Stomach (tissue), 4 donors: ENCODE measurements around the gene C10orf90.

Experiments used
- CTCF ChIP-seq, 7 experiments: fragments of 450-650 bp in 4 of 7; fragments of 200-600 bp in 3 of 7; sonication (generic) in 3 of 7; IDR thresholded peaks; one replicate each; pipeline ENCODE4 v1.5.1; 2016 to 2019; ENCODE audit warnings: antibody characterized with exemption in 7 of 7, control low read depth in 2 of 7, mild to moderate bottlenecking in 1 of 7
- EP300 ChIP-seq: sonication (generic); formaldehyde crosslinking; IDR thresholded peaks from one replicate; pipeline ENCODE4 v1.6.1; 2017; ENCODE audit warnings: antibody characterized with exemption
- POLR2A ChIP-seq, 4 donors: fragments of 450-650 bp; IDR thresholded peaks; one replicate each; pipeline ENCODE4 v1.6.1; 2016; ENCODE audit warnings: antibody characterized with exemption in 4 of 4, control low read depth in 2 of 4, mild to moderate bottlenecking in 1 of 4, moderate library complexity in 1 of 4

DNA sequence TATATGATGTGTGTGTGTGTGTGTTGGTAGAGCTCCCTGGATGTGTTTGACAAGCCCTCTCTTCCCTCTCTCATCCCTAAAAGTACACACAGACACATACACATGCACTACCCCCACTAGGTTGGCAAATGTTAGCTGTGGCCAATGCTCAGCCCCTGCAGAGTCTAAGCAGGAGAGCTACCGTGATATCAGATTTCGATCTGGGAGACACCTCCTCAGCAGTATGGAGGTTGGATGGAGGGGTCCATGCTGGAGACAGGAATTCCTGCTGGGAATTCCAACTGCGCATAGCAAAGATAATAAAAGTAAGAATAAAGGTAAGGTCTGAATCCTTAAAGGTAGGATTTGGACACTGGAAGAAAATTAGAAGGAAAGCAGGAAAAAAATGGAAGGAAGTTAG is 85.7 kb downstream of the C10orf90 start:
- TF ChIP-seq POLR2A (IDR thresholded peaks at IDR 0.05) (no peak), CTCF (IDR thresholded peaks at IDR 0.05) (no peak), EP300 (no peak)
